HFFc6 (cell line): ENCODE data around the gene SIRPB1. TPM values are rescaled to one million over a fixed set of nuclear protein-coding genes. Genes with fewer than 3 reads are reported as not detected.
"Not testable (repeated sequence)": the region's sequence is repeated elsewhere in the genome, so short reads cannot be mapped to it uniquely, and the experiment has no call there.

Experiments
- DNase-seq: peaks from one replicate; pipeline ENCODE4 v3.0.0-alpha.2; 2018
- H3K27ac Mint-ChIP-seq: 2 replicates; pipeline ENCODE4 v1.8.0; 2020; ENCODE audit warnings: mild to moderate bottlenecking, mixed read lengths
- H3K27me3 Mint-ChIP-seq: 2 replicates; pipeline ENCODE4 v1.8.0; 2021; ENCODE audit warnings: mild to moderate bottlenecking, moderate library complexity, mixed read lengths; ENCODE audit not compliant: insufficient read depth
- H3K36me3 Mint-ChIP-seq: 2 replicates; pipeline ENCODE4 v1.8.0; 2021; ENCODE audit warnings: low read depth, mixed read lengths
- H3K4me1 Mint-ChIP-seq: 2 replicates; pipeline ENCODE4 v1.8.0; 2020; ENCODE audit warnings: low read depth, mixed read lengths
- H3K4me3 Mint-ChIP-seq: 2 replicates; pipeline ENCODE4 v1.8.0; 2020; ENCODE audit warnings: mild to moderate bottlenecking, moderate library complexity, mixed read lengths
- H3K9me3 Mint-ChIP-seq: 2 replicates; pipeline ENCODE4 v1.8.0; 2020; ENCODE audit warnings: mild to moderate bottlenecking, mixed read lengths
- CTCF ChIP-seq: fragments of 200-600 bp; sonication (generic); IDR thresholded peaks from 2 replicates; pipeline ENCODE4 v1.5.0; 2021; ENCODE audit warnings: antibody characterized with exemption, mild to moderate bottlenecking
- total RNA-seq, 6 experiments: library from RNA; stranded (reverse); fragmentation: NEBNext Ultra II Directional; extraction: Animal tissue kit (Norgen Biotek cat#: 25700); gene quantifications; 2 replicates in 1 of 6; 3 replicates in 5 of 6; pipeline ENCODE4 v1.2.3, GENCODE V29; 2021

Gene SIRPB1
- total RNA-seq, 6 experiments from 2014 or later, result not detected

- no peak overlapping the region for H3K4me3 Mint-ChIP-seq
- no peaks in the 10 kb centered on the region for H3K4me1 Mint-ChIP-seq
- H3K27ac Mint-ChIP-seq, result no peak overlapping the region
- no peaks in the 10 kb centered on the region for H3K27me3 Mint-ChIP-seq
- H3K36me3 Mint-ChIP-seq, result no peaks in the 10 kb centered on the region
- no peaks in the 10 kb centered on the region for H3K9me3 Mint-ChIP-seq
- TF ChIP-seq CTCF, result no peak
- DNase-seq, result no peak
These were observed 31.0 kb downstream of the SIRPB1 start for GRCh38 chr20:1588533-1589460.

- Mint-ChIP-seq H3K36me3 (no peaks in the 10 kb centered on the region), H3K4me3 (no peak overlapping the region), H3K27ac (no peak overlapping the region), H3K9me3 (no peaks in the 10 kb centered on the region), H3K27me3 (no peaks in the 10 kb centered on the region), H3K4me1 (no peaks in the 10 kb centered on the region)
- TF ChIP-seq CTCF, result no peak
- DNase-seq, result no peak
These were observed 31.9 kb downstream of the SIRPB1 start for GRCh38 chr20:1587781-1588532.

- Mint-ChIP-seq H3K9me3 (no peaks in the 10 kb centered on the region), H3K36me3 (no peaks in the 10 kb centered on the region), H3K27ac (no peak overlapping the region), H3K27me3 (peaks cover 24% of the 10 kb centered on the region), H3K4me3 (no peak overlapping the region), H3K4me1 (no peaks in the 10 kb centered on the region)
- no peak for TF ChIP-seq CTCF
- no peak for DNase-seq
These were observed 40.3 kb downstream of the SIRPB1 start for GRCh38 chr20:1579488-1579887.

- no peak for DNase-seq
- H3K4me3 Mint-ChIP-seq, result no peak overlapping the region
- H3K4me1 Mint-ChIP-seq, result no peaks in the 10 kb centered on the region
- H3K36me3 Mint-ChIP-seq, result no peaks in the 10 kb centered on the region
- no peak overlapping the region for H3K27ac Mint-ChIP-seq
- no peaks in the 10 kb centered on the region for H3K9me3 Mint-ChIP-seq
- peaks cover 24% of the 10 kb centered on the region for H3K27me3 Mint-ChIP-seq
- no peak for TF ChIP-seq CTCF
These were observed 41.9 kb downstream of the SIRPB1 start for GRCh38 chr20:1577906-1578305.

GRCh38 chr20:1577313-1577712 is 42.5 kb downstream of the SIRPB1 start:
- H3K36me3 Mint-ChIP-seq, DNase-seq, H3K4me1 Mint-ChIP-seq, H3K4me3 Mint-ChIP-seq, H3K27ac Mint-ChIP-seq, H3K9me3 Mint-ChIP-seq: not testable (repeated sequence)
- H3K27me3 Mint-ChIP-seq, result peaks cover 24% of the 10 kb centered on the region

GRCh38 chr20:1576641-1577040 is 43.2 kb downstream of the SIRPB1 start:
- Mint-ChIP-seq H3K27me3 (peaks cover 27% of the 10 kb centered on the region), H3K36me3 (no peaks in the 10 kb centered on the region), H3K9me3 (no peaks in the 10 kb centered on the region), H3K4me1 (no peaks in the 10 kb centered on the region), H3K4me3 (no peak overlapping the region), H3K27ac (no peak overlapping the region)
- no peak for DNase-seq
- TF ChIP-seq CTCF, result no peak

GRCh38 chr20:1576003-1576402 is 43.8 kb downstream of the SIRPB1 start:
- not testable (repeated sequence) for DNase-seq, H3K36me3 Mint-ChIP-seq, H3K4me3 Mint-ChIP-seq, H3K4me1 Mint-ChIP-seq, H3K9me3 Mint-ChIP-seq, H3K27ac Mint-ChIP-seq
- H3K27me3 Mint-ChIP-seq, result peaks cover 28% of the 10 kb centered on the region

- H3K27ac Mint-ChIP-seq, H3K9me3 Mint-ChIP-seq, H3K36me3 Mint-ChIP-seq, H3K4me3 Mint-ChIP-seq, DNase-seq, H3K27me3 Mint-ChIP-seq: not testable (repeated sequence)
- peaks cover 35% of the 10 kb centered on the region for H3K4me1 Mint-ChIP-seq
These were observed 48.2 kb downstream of the SIRPB1 start for GRCh38 chr20:1571583-1571982.
